Measurements from ENCODE around the gene ZBTB17. TPM values are rescaled to one million over a fixed set of nuclear protein-coding genes. Genes with fewer than 3 reads are reported as not detected.

ZBTB17 gene
- total and polyA plus RNA-seq, 9 of the 15 experiments (the other 6 are each of a cell fraction or from before 2014, with no cell fraction given), result 1.1 to 53.4 (median 29.6) TPM

GRCh38 chr1:15908597-15908996 is 67.3 kb downstream of the ZBTB17 start (continued):
- no peak for TF ChIP-seq CHAMP1 (IDR thresholded peaks at IDR 0.05)
- no peak for TF ChIP-seq CEBPG (CRISPR knock-in tag; IDR thresholded peaks at IDR 0.05)
- TF ChIP-seq CEBPG (tag; conservative IDR thresholded peaks at IDR 0.05 in 1 of 2, IDR thresholded peaks at IDR 0.05 in 1 of 2), result peak in 1 of 2 experiments; percentile 80; a peak in 3 of 4 replicates
- no peak for TF ChIP-seq TBP (optimal IDR thresholded peaks at IDR 0.05; ENCODE audit: low read depth, low read length)

GRCh38 chr1:15902882-15903281 is 73.0 kb downstream of the ZBTB17 start:
- Histone ChIP-seq H3K9ac (ENCODE audit: insufficient read depth in 1 of 2, low read depth in 2 of 2, low read length in 2 of 2) (no peak overlapping the region), H3K9me1 (ENCODE audit: control insufficient read depth, insufficient read depth, low read length) (peaks cover 5% of the 10 kb centered on the region), H3K4me1 (replicated peaks in 1 of 2; ENCODE audit: control insufficient read depth in 2 of 2, insufficient read depth in 2 of 2, low read length in 2 of 2) (peaks cover 0 to 6% of the 10 kb centered on the region in 2 experiments; a peak in 4 of 5 replicates), H3K79me2 (ENCODE audit: control insufficient read depth, insufficient read depth, low read length) (peaks cover 100% of the 10 kb centered on the region), H3K27ac (ENCODE audit: extremely low read depth, low read depth, low read length) (no peak overlapping the region), H2AFZ (ENCODE audit: low read depth, low read length) (no peak overlapping the region), H3K27me3 (ENCODE audit: control insufficient read depth in 2 of 2, insufficient read depth in 2 of 2, low read length in 2 of 2) (no peaks in the 10 kb centered on the region), H3K4me2 (ENCODE audit: insufficient read depth, low read length) (no peak overlapping the region), H4K20me1 (replicated peaks; ENCODE audit: control insufficient read depth, insufficient read depth, low read length) (peaks cover 5% of the 10 kb centered on the region), H3K4me3 (no peak overlapping the region), H3K36me3 (ENCODE audit: control insufficient read depth, insufficient read depth, low read length) (peaks cover 37% of the 10 kb centered on the region; the same call in 2 of the 3 replicates), H3K9me3 (replicated peaks; ENCODE audit: control insufficient read depth, insufficient read depth, low read depth, low read length) (no peaks in the 10 kb centered on the region)
- 63% methylated on average over 3 of the region's 3 CpGs for WGBS (ENCODE audit: insufficient coverage, low coverage, missing lambda C conversion rate)
- ChIA-PET CTCF (ENCODE audit: low intra/inter-chr PET ratio) (no interaction called here), POLR2A (interaction anchor here (0.8 to 1.3 kb wide), 3 partner anchors 10 to 54 kb away, joined by 4 read pairs; no protein-coding TSS in a partner anchor)
- in situ Hi-C loops (cut with MboI) (no loop called here), intact Hi-C loops (cut with micrococcal nuclease) (no loop called here)
- DNase-seq (ENCODE audit: extremely low read depth in 1 of 4, low spot score in 3 of 4) (no peak), FAIRE-seq (no peak), ATAC-seq (no peak)
- BruUV-seq (replicated peaks), result no TSS peak
- TF ChIP-seq GABPB2 (CRISPR knock-in tag; conservative IDR thresholded peaks at IDR 0.05) (no peak), ZC3H11A (IDR thresholded peaks at IDR 0.05; ENCODE audit: low read depth, low read length) (no peak), HNRNPLL (IDR thresholded peaks at IDR 0.05; ENCODE audit: low read depth, low read length, poor library complexity, severe bottlenecking) (no peak), BDP1 (IDR thresholded peaks at IDR 0.05; ENCODE audit: insufficient read depth, insufficient read length) (no peak), TGIF2 (CRISPR knock-in tag; IDR thresholded peaks at IDR 0.05) (no peak), PPARD (CRISPR knock-in tag; IDR thresholded peaks at IDR 0.05) (no peak), ZNF316 (IDR thresholded peaks at IDR 0.05) (peak; percentile 73), MNT (conservative IDR thresholded peaks at IDR 0.05) (no peak), PTBP1 (IDR thresholded peaks at IDR 0.05; ENCODE audit: low read depth, low read length) (no peak), C11orf30 (IDR thresholded peaks at IDR 0.05; ENCODE audit: low read depth) (peak; percentile 51)

Data from K562 (cell line).